Mesendoderm (in vitro differentiated cells): Measurements from ENCODE around the gene DYDC2.

ENCODE experiments used
- DNase-seq: peaks from one replicate; pipeline ENCODE4 v3.0.0; 2013
- H2AK5ac ChIP-seq: 2 replicates; pipeline ENCODE4 v1.6.1; 2013; ENCODE audit warnings: low read length, inconsistent platforms
- H2BK120ac ChIP-seq: 2 replicates; pipeline ENCODE4 v1.6.1; 2013; ENCODE audit warnings: low read depth, mild to moderate bottlenecking, low read length, moderate library complexity, mixed read lengths
- H2BK15ac ChIP-seq: replicated peaks from 2 replicates; pipeline ENCODE4 v1.6.1; 2013; ENCODE audit warnings: low read depth, mild to moderate bottlenecking, moderate library complexity
- H2BK5ac ChIP-seq: 2 replicates; pipeline ENCODE4 v1.6.1; 2013; ENCODE audit warnings: low read length, inconsistent platforms
- H3K18ac ChIP-seq: 2 replicates; pipeline ENCODE4 v1.6.1; 2013; ENCODE audit warnings: mild to moderate bottlenecking, low read length, mixed read lengths
- H3K23ac ChIP-seq: one replicate; pipeline ENCODE4 v1.6.1; 2013; ENCODE audit warnings: low read length
- H3K27ac ChIP-seq: 2 replicates; pipeline ENCODE4 v1.5.1; 2013; ENCODE audit warnings: low read depth, mild to moderate bottlenecking, inconsistent platforms, low read length, moderate library complexity
- H3K27me3 ChIP-seq: 2 replicates; pipeline ENCODE4 v1.6.1; 2013; ENCODE audit warnings: low read length, control low read depth, mild to moderate bottlenecking, inconsistent platforms; ENCODE audit not compliant: insufficient read depth, poor library complexity
- H3K36me3 ChIP-seq: 2 replicates; pipeline ENCODE4 v1.6.1; 2013; ENCODE audit warnings: low read length, inconsistent platforms; ENCODE audit not compliant: control insufficient read depth, insufficient read depth
- H3K4ac ChIP-seq: one replicate; pipeline ENCODE4 v1.6.1; 2013; ENCODE audit warnings: low read depth, mild to moderate bottlenecking, low read length, moderate library complexity
- H3K4me1 ChIP-seq: 2 replicates; pipeline ENCODE4 v1.6.1; 2013; ENCODE audit warnings: low read depth, low read length, inconsistent platforms; ENCODE audit not compliant: control insufficient read depth
- H3K4me2 ChIP-seq: 2 replicates; pipeline ENCODE4 v1.6.1; 2013; ENCODE audit warnings: low read length
- H3K4me3 ChIP-seq: 2 replicates; pipeline ENCODE4 v1.5.1; 2013; ENCODE audit warnings: mild to moderate bottlenecking, low read length
- H3K56ac ChIP-seq: one replicate; pipeline ENCODE4 v1.6.1; 2013; ENCODE audit warnings: low read length
- H3K79me1 ChIP-seq: 2 replicates; pipeline ENCODE4 v1.6.1; 2013; ENCODE audit warnings: low read length, inconsistent platforms
- H3K79me2 ChIP-seq: 2 replicates; pipeline ENCODE4 v1.6.1; 2013; ENCODE audit warnings: mild to moderate bottlenecking, low read length; ENCODE audit not compliant: control insufficient read depth, insufficient read depth
- H3K9ac ChIP-seq: 2 replicates; pipeline ENCODE4 v1.6.1; 2013; ENCODE audit warnings: low read length, inconsistent platforms
- H4K5ac ChIP-seq: one replicate; pipeline ENCODE4 v1.6.1; 2013; ENCODE audit warnings: low read length
- H4K8ac ChIP-seq: one replicate; pipeline ENCODE4 v1.6.1; 2013; ENCODE audit warnings: low read depth, mild to moderate bottlenecking, control low read depth, low read length, moderate library complexity
- WGBS: extraction: QIAGEN DNeasy Blood & Tissue Kit; methylation state at CpG from one replicate; pipeline ENCODE4 v1.1.7; 2013; ENCODE audit warnings: low lambda C conversion rate, missing lambda C conversion rate; ENCODE audit not compliant: insufficient coverage; ENCODE audit errors: extremely low coverage; 5-methylcytosine and 5-hydroxymethylcytosine counted together

The DYDC2 gene

GRCh38 chr10:80372675-80373074, 16.1 kb downstream of the DYDC2 start:
- Histone ChIP-seq H3K56ac (no peak overlapping the region), H3K27me3 (no peaks in the 10 kb centered on the region), H3K4me1 (no peaks in the 10 kb centered on the region), H3K27ac (no peak overlapping the region), H3K23ac (no peak overlapping the region), H3K18ac (no peak overlapping the region), H3K79me1 (no peaks in the 10 kb centered on the region), H2BK120ac (no peak overlapping the region), H2AK5ac (no peak overlapping the region), H3K4ac (no peak overlapping the region), H3K36me3 (no peaks in the 10 kb centered on the region), H3K79me2 (no peaks in the 10 kb centered on the region), H4K8ac (no peak overlapping the region), H3K9ac (no peak overlapping the region), H3K4me2 (no peak overlapping the region), H4K5ac (no peak overlapping the region), H2BK15ac (no peak overlapping the region), H2BK5ac (no peak overlapping the region), H3K4me3 (no peak overlapping the region)
- no peak for DNase-seq
- no CpG with 5 or more reads among the region's 5 CpGs for WGBS

DNA sequence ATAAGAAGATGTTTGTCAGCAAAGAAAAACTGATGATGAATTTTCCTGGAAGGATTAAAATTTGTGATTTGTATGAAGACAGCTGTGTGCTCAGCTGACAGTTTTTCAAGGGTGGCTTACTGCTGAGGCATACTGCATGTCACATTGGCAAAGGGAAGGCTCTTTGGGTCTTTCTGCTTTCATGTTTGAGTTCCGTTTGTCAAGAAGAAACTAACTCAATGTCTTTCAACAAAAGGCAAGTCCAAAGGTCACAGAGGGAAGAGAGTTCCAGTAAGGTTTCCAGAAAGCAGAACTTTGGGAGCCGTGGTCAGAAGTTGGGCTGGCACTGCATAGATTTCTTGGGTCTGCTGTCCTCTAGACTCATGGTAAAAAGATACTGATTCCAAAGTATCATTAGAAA, 16.9 kb downstream of the DYDC2 start:
- H2BK5ac ChIP-seq = no peak overlapping the region
- no peaks in the 10 kb centered on the region for H3K27me3 ChIP-seq
- no peak overlapping the region for H3K56ac ChIP-seq
- no peaks in the 10 kb centered on the region for H3K36me3 ChIP-seq
- H4K8ac ChIP-seq = no peak overlapping the region
- no CpG with 5 or more reads among the region's 2 CpGs for WGBS
- no peak overlapping the region for H2AK5ac ChIP-seq
- no peaks in the 10 kb centered on the region for H3K79me1 ChIP-seq
- H3K9ac ChIP-seq = no peak overlapping the region
- no peak overlapping the region for H3K4me2 ChIP-seq
- no peak overlapping the region for H3K4ac ChIP-seq
- H2BK120ac ChIP-seq = no peak overlapping the region
- no peak overlapping the region for H2BK15ac ChIP-seq
- no peak overlapping the region for H3K27ac ChIP-seq
- H4K5ac ChIP-seq = no peak overlapping the region
- H3K23ac ChIP-seq = no peak overlapping the region
- no peaks in the 10 kb centered on the region for H3K79me2 ChIP-seq
- no peaks in the 10 kb centered on the region for H3K4me1 ChIP-seq
- no peak overlapping the region for H3K4me3 ChIP-seq
- H3K18ac ChIP-seq = no peak overlapping the region
- DNase-seq = no peak

DNA sequence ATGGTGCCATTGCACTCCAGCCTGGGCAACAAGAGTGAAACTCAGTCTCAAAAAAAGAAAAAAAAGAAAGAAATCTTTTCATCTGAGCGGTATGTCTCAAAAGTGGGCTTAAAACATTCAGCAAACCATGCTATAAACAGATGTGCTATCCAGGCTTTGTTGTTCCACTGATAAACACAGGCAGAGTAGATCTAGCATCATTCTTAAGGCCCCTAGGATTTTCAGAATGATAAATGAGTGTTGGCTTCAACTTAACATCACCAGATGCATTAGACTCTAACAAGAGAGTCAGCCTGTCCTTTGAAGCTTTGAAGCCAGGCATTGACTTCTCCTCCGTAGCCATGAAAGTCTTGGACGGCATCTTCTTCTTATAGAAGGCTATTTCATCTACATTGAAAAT, 23.1 kb downstream of the DYDC2 start:
- H2BK120ac ChIP-seq = no peak overlapping the region
- H2BK15ac ChIP-seq = no peak overlapping the region
- H3K4ac ChIP-seq = no peak overlapping the region
- H3K56ac ChIP-seq = no peak overlapping the region
- no peak overlapping the region for H3K9ac ChIP-seq
- no peak overlapping the region for H3K4me2 ChIP-seq
- H3K79me1 ChIP-seq = no peaks in the 10 kb centered on the region
- H3K27me3 ChIP-seq = no peaks in the 10 kb centered on the region
- no peaks in the 10 kb centered on the region for H3K79me2 ChIP-seq
- H3K4me3 ChIP-seq = no peak overlapping the region
- no peak overlapping the region for H3K27ac ChIP-seq
- H2AK5ac ChIP-seq = no peak overlapping the region
- no peaks in the 10 kb centered on the region for H3K36me3 ChIP-seq
- WGBS = no CpG with 5 or more reads among the region's 3 CpGs
- H2BK5ac ChIP-seq = no peak overlapping the region
- H3K23ac ChIP-seq = no peak overlapping the region
- no peak overlapping the region for H3K18ac ChIP-seq
- DNase-seq = no peak
- no peaks in the 10 kb centered on the region for H3K4me1 ChIP-seq
- no peak overlapping the region for H4K5ac ChIP-seq
- H4K8ac ChIP-seq = no peak overlapping the region

- no peaks in the 10 kb centered on the region for H3K4me1 ChIP-seq
- no peak overlapping the region for H2BK15ac ChIP-seq
- no peaks in the 10 kb centered on the region for H3K79me2 ChIP-seq
- no peak overlapping the region for H2BK5ac ChIP-seq
- H3K23ac ChIP-seq = no peak overlapping the region
- no peak overlapping the region for H3K4me3 ChIP-seq
- no peak overlapping the region for H3K18ac ChIP-seq
- no peak for DNase-seq
- no peak overlapping the region for H3K27ac ChIP-seq
- no peak overlapping the region for H4K5ac ChIP-seq
- no peak overlapping the region for H3K56ac ChIP-seq
- H3K9ac ChIP-seq = no peak overlapping the region
- H4K8ac ChIP-seq = no peak overlapping the region
- no peak overlapping the region for H3K4ac ChIP-seq
- WGBS = no CpG with 5 or more reads among the region's 4 CpGs
- no peak overlapping the region for H2AK5ac ChIP-seq
- H3K4me2 ChIP-seq = no peak overlapping the region
- H3K36me3 ChIP-seq = no peaks in the 10 kb centered on the region
- no peaks in the 10 kb centered on the region for H3K27me3 ChIP-seq
- no peaks in the 10 kb centered on the region for H3K79me1 ChIP-seq
- H2BK120ac ChIP-seq = no peak overlapping the region
Measured at GRCh38 chr10:80380185-80380584, 23.6 kb downstream of the DYDC2 start.

DNA sequence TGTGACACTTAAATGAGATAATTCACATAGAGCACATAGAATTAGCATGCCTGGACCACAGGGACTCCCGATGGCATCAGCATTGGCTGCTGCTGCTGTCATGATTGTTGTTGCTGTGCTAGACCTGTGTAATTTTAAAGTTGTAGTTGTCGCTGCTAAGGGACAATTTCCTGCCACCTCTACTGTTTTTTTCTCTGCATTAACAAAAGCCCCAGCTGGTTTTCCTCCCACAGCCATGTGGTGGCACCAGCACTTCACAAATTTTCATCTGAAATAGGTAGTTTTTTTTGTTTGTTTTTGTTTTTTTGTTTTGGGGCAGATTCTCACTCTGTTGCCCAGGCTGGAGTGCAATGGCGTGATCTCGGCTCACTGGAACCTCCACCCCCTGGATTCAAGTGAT, 26.4 kb downstream of the DYDC2 start:
- DNase-seq = peak; percentile 78
- H3K56ac ChIP-seq = no peak overlapping the region
- H3K4ac ChIP-seq = no peak overlapping the region

DNA sequence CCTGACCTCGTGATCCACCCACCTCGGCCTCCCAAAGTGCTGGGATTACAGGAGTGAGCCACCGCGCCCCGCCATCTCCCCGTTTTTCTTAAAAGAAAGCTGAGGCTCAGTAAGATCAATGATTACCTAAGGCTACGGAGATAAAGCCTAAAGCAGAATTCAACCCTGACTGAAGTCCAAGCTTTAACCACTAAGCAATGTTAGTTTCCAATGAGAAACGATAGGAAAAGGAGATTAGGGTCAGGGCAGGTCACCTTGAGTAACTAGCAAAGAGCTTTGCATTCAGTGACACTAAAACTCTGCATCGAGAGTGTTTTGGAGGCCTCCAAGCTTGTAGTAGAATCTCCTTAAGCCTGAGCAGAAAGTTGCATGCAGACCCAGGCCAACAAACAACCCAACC, 34.2 kb downstream of the DYDC2 start:
- Histone ChIP-seq H3K23ac (no peak overlapping the region), H3K27me3 (no peaks in the 10 kb centered on the region), H4K5ac (no peak overlapping the region), H2BK5ac (no peak overlapping the region), H3K4me1 (no peaks in the 10 kb centered on the region), H3K18ac (no peak overlapping the region), H2BK120ac (no peak overlapping the region), H3K56ac (no peak overlapping the region), H3K79me1 (no peaks in the 10 kb centered on the region), H3K4ac (no peak overlapping the region), H3K4me3 (no peak overlapping the region), H2AK5ac (no peak overlapping the region), H2BK15ac (no peak overlapping the region), H3K4me2 (no peak overlapping the region), H3K27ac (no peak overlapping the region), H3K9ac (no peak overlapping the region), H3K79me2 (no peaks in the 10 kb centered on the region), H4K8ac (no peak overlapping the region), H3K36me3 (no peaks in the 10 kb centered on the region)
- WGBS = no CpG with 5 or more reads among the region's 9 CpGs
- no peak for DNase-seq

More for the DNA sequence above, 26.4 kb downstream of the DYDC2 start:
- Histone ChIP-seq H3K4me2 (no peak overlapping the region), H3K4me3 (no peak overlapping the region), H3K79me2 (no peaks in the 10 kb centered on the region), H3K23ac (no peak overlapping the region), H3K4me1 (no peaks in the 10 kb centered on the region), H3K27me3 (no peaks in the 10 kb centered on the region), H2BK15ac (no peak overlapping the region), H3K18ac (no peak overlapping the region), H2BK5ac (no peak overlapping the region), H4K5ac (no peak overlapping the region), H2BK120ac (no peak overlapping the region), H4K8ac (no peak overlapping the region), H3K9ac (no peak overlapping the region), H2AK5ac (no peak overlapping the region), H3K79me1 (no peaks in the 10 kb centered on the region), H3K27ac (no peak overlapping the region), H3K36me3 (no peaks in the 10 kb centered on the region)
- no CpG with 5 or more reads among the region's 4 CpGs for WGBS
